HEK293 (cell line): Measurements from ENCODE around the gene MARCHF10.

ENCODE experiments used
- CTCF ChIA-PET: fragments of 350-600 bp; formaldehyde crosslinking; extraction: SDS; loops from one replicate; lab custom pipeline; 2021; ENCODE audit warnings: antibody characterized with exemption; lab: Yijun Ruan, JAX
- POLR2A ChIA-PET: fragments of 300-600 bp; formaldehyde crosslinking; extraction: SDS; loops from one replicate; lab custom pipeline; 2020; ENCODE audit warnings: antibody characterized with exemption, inconsistent platforms; lab: Yijun Ruan, JAX
- H3K27ac ChIP-seq: fragments of 200-500 bp; sonication (Bioruptor generic); 2 replicates; pipeline ENCODE4 v1.5.1; 2014; ENCODE audit warnings: low read depth, low read length, control low read depth, inconsistent platforms; ENCODE audit errors: extremely low read depth
- H3K36me3 ChIP-seq, 2 experiments: fragments of 200-500 bp in 1 of 2; sonication (Bioruptor generic) in 1 of 2; 1 replicate in 1 of 2; 2 replicates in 1 of 2; pipeline ENCODE4 v1.5.1; 2014 to 2017; ENCODE audit warnings: inconsistent platforms in 2 of 2, low read length in 2 of 2; ENCODE audit not compliant: control insufficient read depth in 2 of 2, insufficient read depth in 1 of 2
- H3K4me1 ChIP-seq: fragments of 200-500 bp; sonication (Bioruptor generic); 2 replicates; pipeline ENCODE4 v1.5.1; 2014; ENCODE audit warnings: mild to moderate bottlenecking, low read length, inconsistent platforms; ENCODE audit not compliant: control insufficient read depth, insufficient read depth
- H3K4me3 ChIP-seq: 2 replicates; pipeline ENCODE4 v1.5.1; 2011; ENCODE audit warnings: low read depth, mild to moderate bottlenecking, control low read depth, low read length, moderate library complexity
- H3K9me3 ChIP-seq: fragments of 200-500 bp; sonication (Bioruptor generic); 2 replicates; pipeline ENCODE4 v1.5.1; 2014; ENCODE audit warnings: low read depth, low read length, inconsistent platforms; ENCODE audit not compliant: control insufficient read depth, insufficient read depth
- AEBP2 ChIP-seq: fragments of 450-650 bp; formaldehyde crosslinking; IDR thresholded peaks from 2 replicates; pipeline ENCODE4 v1.5.1; 2016; ENCODE audit warnings: missing biosample characterization, missing genetic modification characterization, borderline replicate concordance
- EGR2 ChIP-seq: fragments of 450-650 bp; formaldehyde crosslinking; IDR thresholded peaks from 2 replicates; pipeline ENCODE4 v1.5.1; 2016; ENCODE audit warnings: low read depth, missing biosample characterization, missing genetic modification characterization
- KLF17 ChIP-seq: fragments of 450-650 bp; formaldehyde crosslinking; IDR thresholded peaks from 2 replicates; pipeline ENCODE4 v1.5.1; 2016; ENCODE audit warnings: missing biosample characterization, missing genetic modification characterization
- SCRT2 ChIP-seq: fragments of 450-650 bp; formaldehyde crosslinking; IDR thresholded peaks from 2 replicates; pipeline ENCODE4 v1.5.1; 2016; ENCODE audit warnings: missing biosample characterization, missing genetic modification characterization
- ZFP37 ChIP-seq: fragments of 450-650 bp; formaldehyde crosslinking; IDR thresholded peaks from 2 replicates; pipeline ENCODE4 v1.5.1; 2016; ENCODE audit warnings: missing biosample characterization, missing genetic modification characterization
- ZIC2 ChIP-seq: fragments of 450-650 bp; formaldehyde crosslinking; IDR thresholded peaks from 2 replicates; pipeline ENCODE4 v1.5.1; 2016; ENCODE audit warnings: missing biosample characterization, missing genetic modification characterization
- ZNF157 ChIP-seq: fragments of 450-650 bp; formaldehyde crosslinking; IDR thresholded peaks from 2 replicates; pipeline ENCODE4 v1.5.1; 2016; ENCODE audit warnings: missing biosample characterization, missing genetic modification characterization
- ZNF19 ChIP-seq: fragments of 450-650 bp; formaldehyde crosslinking; IDR thresholded peaks from 2 replicates; pipeline ENCODE4; 2016; ENCODE audit warnings: missing biosample characterization, missing genetic modification characterization, low read depth
- ZNF2 ChIP-seq: fragments of 450-650 bp; formaldehyde crosslinking; IDR thresholded peaks from 2 replicates; pipeline ENCODE4 v1.5.1; 2016; ENCODE audit warnings: missing biosample characterization, missing genetic modification characterization
- ZNF23 ChIP-seq: fragments of 450-650 bp; formaldehyde crosslinking; IDR thresholded peaks from 2 replicates; pipeline ENCODE4 v1.5.1; 2016; ENCODE audit warnings: missing biosample characterization, missing genetic modification characterization, borderline replicate concordance
- ZNF266 ChIP-seq: fragments of 450-650 bp; formaldehyde crosslinking; IDR thresholded peaks from 2 replicates; pipeline ENCODE4 v1.5.1; 2016; ENCODE audit warnings: missing biosample characterization, missing genetic modification characterization, low read depth
- ZNF274 ChIP-seq, 2 experiments: fragments of 200-500 bp in 1 of 2; fragments of 450-650 bp in 1 of 2; sonication (Bioruptor generic) in 1 of 2; formaldehyde crosslinking in 1 of 2; IDR thresholded peaks; 2 replicates each; pipeline versions ENCODE4 v1.5.1 to v1.6.1; 2014 to 2016; ENCODE audit warnings: borderline replicate concordance in 1 of 2, inconsistent platforms in 1 of 2, low read length in 1 of 2, missing biosample characterization in 1 of 2, missing genetic modification characterization in 1 of 2
- ZNF366 ChIP-seq: fragments of 450-650 bp; formaldehyde crosslinking; conservative IDR thresholded peaks from 2 replicates; pipeline ENCODE4 v1.5.1; 2016; ENCODE audit warnings: missing biosample characterization, missing genetic modification characterization
- ZNF488 ChIP-seq: fragments of 450-650 bp; formaldehyde crosslinking; IDR thresholded peaks from 2 replicates; pipeline ENCODE4 v1.5.1; 2016; ENCODE audit warnings: missing biosample characterization, missing genetic modification characterization
- ZNF514 ChIP-seq: fragments of 450-650 bp; formaldehyde crosslinking; IDR thresholded peaks from 2 replicates; pipeline ENCODE4 v1.5.1; 2016; ENCODE audit warnings: missing biosample characterization, missing genetic modification characterization
- ZNF555 ChIP-seq: fragments of 450-650 bp; formaldehyde crosslinking; conservative IDR thresholded peaks from 2 replicates; pipeline ENCODE4 v1.5.1; 2017; ENCODE audit warnings: missing biosample characterization, mild to moderate bottlenecking, missing genetic modification characterization, inconsistent platforms
- ZNF580 ChIP-seq: fragments of 450-650 bp; formaldehyde crosslinking; IDR thresholded peaks from 2 replicates; pipeline ENCODE4 v1.5.1; 2016; ENCODE audit warnings: missing biosample characterization, missing genetic modification characterization
- ZNF645 ChIP-seq: fragments of 450-650 bp; formaldehyde crosslinking; IDR thresholded peaks from 2 replicates; pipeline ENCODE4; 2016; ENCODE audit warnings: missing biosample characterization, missing genetic modification characterization
- ZNF670 ChIP-seq: fragments of 450-650 bp; formaldehyde crosslinking; IDR thresholded peaks from 2 replicates; pipeline ENCODE4 v1.5.1; 2016; ENCODE audit warnings: missing biosample characterization, missing genetic modification characterization, low read depth

MARCHF10 gene

GRCh38 chr17:62751060-62751691 is 56.9 kb downstream of the MARCHF10 start:
- CTCF ChIA-PET: interaction anchor here (1.3 kb wide), 1 partner anchor 17 kb away, joined by 3 read pairs; no protein-coding TSS in a partner anchor

GRCh38 chr17:62750631-62751051 is 57.5 kb downstream of the MARCHF10 start:
- peak; percentile 24; the same call in 1 of the 2 replicates for TF ChIP-seq SCRT2 (tag by site-specific recombination)
- TF ChIP-seq ZIC2: peak; percentile 16; the same call in 1 of the 2 replicates
- TF ChIP-seq ZNF670 (tag by site-specific recombination): no peak
- Histone ChIP-seq H3K27ac (no peak overlapping the region), H3K36me3 (no peaks in the 10 kb centered on the region), H3K9me3 (no peaks in the 10 kb centered on the region), H3K4me1 (no peaks in the 10 kb centered on the region), H3K4me3 (no peak overlapping the region)
- ChIA-PET CTCF (interaction anchor here (1.3 kb wide), 1 partner anchor 16 kb away, joined by 3 read pairs; no protein-coding TSS in a partner anchor), POLR2A (no interaction called here)

More at GRCh38 chr17:62751060-62751691, 56.9 kb downstream of the MARCHF10 start:
- Histone ChIP-seq H3K27ac (no peak overlapping the region), H3K4me1 (no peaks in the 10 kb centered on the region), H3K36me3 (no peaks in the 10 kb centered on the region)
- TF ChIP-seq ZNF645: no peak
- TF ChIP-seq ZNF580 (tag by site-specific recombination): no peak
- TF ChIP-seq ZNF366 (tag by site-specific recombination): no peak
- TF ChIP-seq ZNF266: no peak
- TF ChIP-seq ZFP37 (tag by site-specific recombination): no peak
- TF ChIP-seq ZNF23 (tag by site-specific recombination): no peak
- no peak for TF ChIP-seq ZNF19
- TF ChIP-seq ZNF488 (tag by site-specific recombination): no peak
- no peak for TF ChIP-seq EGR2 (tag by site-specific recombination)
- no peak for TF ChIP-seq ZNF274 (IDR thresholded peaks at IDR 0.05; ENCODE audit: low read length)
- no peak for TF ChIP-seq ZNF274 (tag by site-specific recombination; IDR thresholded peaks at IDR 0.05; ENCODE audit: borderline replicate concordance)
- TF ChIP-seq ZNF157 (tag by site-specific recombination): no peak
- no peak for TF ChIP-seq KLF17 (tag by site-specific recombination)
- no peak for TF ChIP-seq ZNF2
- no peak for TF ChIP-seq ZNF555 (tag by site-specific recombination)
- no peak for TF ChIP-seq AEBP2 (tag by site-specific recombination)
- no peak for TF ChIP-seq ZNF514 (tag by site-specific recombination)
- TF ChIP-seq, all 188 proteins: peak for 0
- POLR2A ChIA-PET: no interaction called here
- Histone ChIP-seq H3K4me3 (no peak overlapping the region), H3K9me3 (no peaks in the 10 kb centered on the region)
